HG02885 (cell line): Measurements from ENCODE around the gene GPR42.

Experiments used
- ATAC-seq: cut with Tn5 transposase; IDR thresholded peaks from one replicate; pipeline ENCODE4 v1.9.1; 2021; ENCODE audit warnings: mild to moderate bottlenecking; ENCODE audit not compliant: unreplicated experiment, poor library complexity

The GPR42 gene

DNA sequence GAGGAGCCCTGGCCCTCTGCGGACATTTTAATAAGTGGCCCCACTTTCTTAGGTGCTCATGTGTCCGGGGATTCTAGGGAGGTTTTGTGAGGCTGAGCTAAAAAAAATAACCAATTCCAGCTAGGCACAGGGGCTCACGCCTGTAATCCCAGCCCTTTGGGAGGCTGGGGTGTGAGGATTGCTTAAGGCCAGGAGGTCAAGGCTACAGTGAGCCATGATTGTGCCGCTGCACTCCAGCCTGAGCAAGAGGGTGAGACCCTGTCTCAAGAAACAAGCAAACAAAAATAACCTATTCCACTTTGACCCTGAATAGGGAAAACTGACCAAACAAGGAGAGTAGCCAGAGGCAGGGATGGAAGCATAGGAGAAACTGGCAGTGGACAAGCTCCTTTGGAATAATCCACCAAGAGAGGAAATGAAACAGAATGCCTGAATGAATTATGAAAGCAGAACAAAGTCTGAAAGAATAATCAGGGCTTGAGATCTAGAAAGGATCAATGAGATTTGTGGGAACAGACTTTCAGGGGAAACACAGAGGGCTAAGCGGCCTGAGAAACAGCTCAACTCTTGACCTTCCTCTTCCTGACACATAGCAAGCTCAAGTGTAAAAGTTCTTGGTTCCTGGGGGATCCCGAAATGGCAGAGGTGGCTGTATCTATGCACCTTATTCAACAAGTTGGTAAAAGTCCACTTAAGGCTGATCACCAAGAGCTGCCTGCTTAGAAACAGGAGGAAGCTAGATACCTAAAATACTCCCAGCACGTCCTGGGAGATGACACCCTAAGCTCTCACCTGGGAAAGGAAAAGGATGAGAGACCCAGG is 47.1 kb downstream of the GPR42 start:
- no peak for ATAC-seq

DNA sequence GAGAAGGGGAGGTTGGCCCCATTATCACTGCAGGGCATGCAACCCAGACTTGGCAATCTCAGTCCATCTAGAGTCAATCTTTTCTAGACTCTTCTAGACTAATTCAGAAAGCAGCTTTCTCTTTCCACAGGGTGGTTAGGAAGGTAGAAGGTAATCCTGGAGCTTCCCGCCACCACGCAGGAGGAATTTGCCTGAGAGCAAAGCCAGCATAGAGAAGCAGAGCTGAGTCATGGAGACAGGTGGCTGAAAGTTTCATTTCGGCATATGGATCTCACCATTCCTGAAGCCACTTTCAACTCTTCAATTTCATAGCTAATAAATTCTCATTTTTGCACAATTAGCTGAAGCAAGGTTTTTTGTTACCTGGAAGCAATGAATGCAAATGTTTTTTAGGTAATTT is 48.2 kb downstream of the GPR42 start:
- ATAC-seq, result no peak

DNA sequence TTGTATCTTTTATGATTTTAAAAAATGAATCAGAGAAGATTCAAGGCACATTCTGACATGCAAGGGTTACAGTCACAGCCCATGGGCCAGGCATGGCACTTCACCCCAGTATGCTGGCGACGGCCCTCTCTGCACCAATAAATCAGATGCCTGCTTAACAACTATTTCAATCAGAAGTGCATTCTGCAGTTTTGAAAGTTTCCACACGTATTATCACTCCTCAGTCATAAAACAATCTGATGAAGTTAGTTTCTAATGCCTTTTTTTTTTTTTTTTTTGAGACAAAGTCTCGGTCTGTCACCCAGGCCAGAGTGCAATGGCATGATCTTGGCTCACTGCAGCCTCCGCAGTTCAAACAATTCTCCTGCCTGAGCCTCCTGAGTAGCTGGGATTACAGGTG is 48.9 kb downstream of the GPR42 start:
- ATAC-seq, result no peak

DNA sequence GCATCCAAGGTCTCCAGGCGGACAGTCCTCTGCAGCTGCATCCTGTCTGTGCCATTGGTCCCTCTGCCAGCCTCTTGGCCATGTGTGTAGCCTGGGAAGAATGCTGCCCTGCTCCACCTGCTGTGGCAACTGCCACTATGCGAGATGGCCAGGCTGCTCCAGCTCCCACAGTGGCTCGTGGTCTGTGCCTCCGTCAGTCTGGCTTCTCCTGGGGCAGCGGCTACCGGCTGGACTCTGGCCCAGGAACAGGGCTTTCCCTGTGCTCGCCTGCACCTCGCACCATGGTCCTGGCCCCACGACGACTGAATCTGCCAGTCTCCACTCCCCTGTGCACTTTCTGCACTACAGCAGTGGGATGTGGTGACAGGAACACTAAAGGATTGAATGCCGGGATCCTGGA is 50.5 kb downstream of the GPR42 start:
- ATAC-seq, result no peak
